ENCODE results near the gene NDUFS2. TPM values are rescaled to one million over a fixed set of nuclear protein-coding genes. Genes with fewer than 3 reads are reported as not detected.

The NDUFS2 gene
- total and polyA plus RNA-seq, 9 of the 15 experiments (the other 6 are each of a cell fraction or from before 2014, with no cell fraction given) = 70.0 to 176 (median 141) TPM

DNA sequence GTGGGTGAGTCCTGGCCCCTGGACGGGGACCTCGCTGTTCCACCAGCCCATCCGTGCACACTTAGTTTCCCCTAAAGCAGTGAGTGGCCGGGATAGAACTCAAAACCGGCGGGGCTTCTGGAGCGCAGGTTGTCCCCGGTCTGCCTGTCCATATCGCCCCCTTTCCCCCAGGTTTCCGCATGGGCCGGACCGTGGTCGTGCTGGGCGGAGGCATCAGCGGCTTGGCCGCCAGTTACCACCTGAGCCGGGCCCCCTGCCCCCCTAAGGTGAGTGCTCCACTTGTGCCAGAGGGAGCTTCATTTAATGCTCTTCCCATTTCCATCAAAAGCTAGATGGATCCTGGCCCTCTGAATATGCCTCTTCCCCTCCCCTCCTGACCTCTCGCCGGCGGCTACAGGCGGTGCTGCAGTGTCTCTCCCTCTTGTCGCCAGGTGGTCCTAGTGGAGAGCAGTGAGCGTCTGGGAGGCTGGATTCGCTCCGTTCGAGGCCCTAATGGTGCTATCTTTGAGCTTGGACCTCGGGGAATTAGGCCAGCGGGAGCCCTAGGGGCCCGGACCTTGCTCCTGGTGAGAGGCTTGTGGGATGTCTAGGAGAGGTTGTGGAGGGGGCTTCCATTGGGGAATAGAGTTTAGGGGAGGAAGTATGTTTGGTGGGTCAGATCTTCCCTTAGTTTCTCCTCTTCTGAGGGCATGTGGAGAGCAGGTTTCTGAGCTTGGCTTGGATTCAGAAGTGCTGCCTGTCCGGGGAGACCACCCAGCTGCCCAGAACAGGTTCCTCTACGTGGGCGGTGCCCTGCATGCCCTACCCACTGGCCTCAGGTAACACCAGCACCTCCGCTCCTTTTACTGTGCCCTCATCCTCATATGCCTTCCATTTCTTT is 35.3 kb upstream of the NDUFS2 start (continued):
- TF ChIP-seq CBX3 (IDR thresholded peaks at IDR 0.05; ENCODE audit: borderline replicate concordance in 1 of 2, low read length in 2 of 2) (no peak), STAT5A (IDR thresholded peaks at IDR 0.05; ENCODE audit: borderline replicate concordance, low read length) (no peak), NR3C1 (CRISPR knock-in tag; IDR thresholded peaks at IDR 0.05) (no peak), ZFX (CRISPR knock-in tag; IDR thresholded peaks at IDR 0.05) (no peak), ZNF224 (CRISPR knock-in tag; IDR thresholded peaks at IDR 0.05) (no peak), TAF9B (IDR thresholded peaks at IDR 0.05; ENCODE audit: partially characterized antibody) (no peak), WHSC1 (IDR thresholded peaks at IDR 0.05; ENCODE audit: low read length) (no peak), SLC30A9 (CRISPR knock-in tag; IDR thresholded peaks at IDR 0.05) (no peak), PCBP1 (IDR thresholded peaks at IDR 0.05; ENCODE audit: low read depth, low read length, poor library complexity, severe bottlenecking) (no peak), EZH2 (IDR thresholded peaks at IDR 0.05; ENCODE audit: borderline replicate concordance, low read depth, low read length) (no peak), FOSL1 (tag; conservative IDR thresholded peaks at IDR 0.05) (no peak; the same call in 1 of the 2 replicates), HNRNPL (IDR thresholded peaks at IDR 0.05; ENCODE audit: low read depth, low read length) (no peak), ZNF449 (CRISPR knock-in tag; IDR thresholded peaks at IDR 0.05) (no peak), CTCF (IDR thresholded peaks at IDR 0.05 in 2 of 3, conservative IDR thresholded peaks at IDR 0.05 in 1 of 3; ENCODE audit: insufficient read depth in 2 of 3, low read depth in 1 of 3, low read length in 3 of 3) (0 out of 6 replicates have a peak, but pooled peaks of 1 of the 3 experiments have one; percentile 13), ZNF77 (CRISPR knock-in tag; IDR thresholded peaks at IDR 0.05) (no peak), SP2 (IDR thresholded peaks at IDR 0.05; ENCODE audit: extremely low read depth, low read depth, low read length, poor library complexity, severe bottlenecking) (no peak), GTF2F1 (IDR thresholded peaks at IDR 0.05; ENCODE audit: low read depth, low read length) (no peak), ERF (CRISPR knock-in tag; IDR thresholded peaks at IDR 0.05) (no peak), ZNF695 (CRISPR knock-in tag; IDR thresholded peaks at IDR 0.05) (no peak)
- TF ChIP-seq, protein P1, sequence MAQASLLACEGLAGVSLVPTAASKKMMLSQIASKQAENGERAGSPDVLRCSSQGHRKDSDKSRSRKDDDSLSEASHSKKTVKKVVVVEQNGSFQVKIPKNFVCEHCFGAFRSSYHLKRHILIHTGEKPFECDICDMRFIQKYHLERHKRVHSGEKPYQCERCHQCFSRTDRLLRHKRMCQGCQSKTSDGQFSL (CRISPR knock-in tag; IDR thresholded peaks at IDR 0.05) = 0 out of 2 replicates have a peak, but pooled peaks have one; percentile 10
- TF ChIP-seq, protein P1 (tag; IDR thresholded peaks at IDR 0.05) = no peak
